Natural killer cell (primary cell): ENCODE results near the gene MYO3A. TPM values are rescaled to one million over a fixed set of nuclear protein-coding genes. Genes with fewer than 3 reads are reported as not detected.

Experiments
- ATAC-seq, 3 donors: fragments of 150-1000 bp in 2 of 3; fragments of 200-7000 bp in 1 of 3; cut with Tn5 transposase; 1 replicate in 1 of 3; 2 replicates in 2 of 3; pipeline ENCODE4 v1.10.0; 2021; ENCODE audit warnings: mild to moderate bottlenecking in 2 of 3, moderate library complexity in 2 of 3
- DNase-seq, 2 donors: peaks; one replicate each; pipeline versions ENCODE4 v3.0.0 to v3.0.0-alpha.2; 2013 to 2021; ENCODE audit warnings: mixed read lengths in 1 of 2
- H3K27ac ChIP-seq: one replicate; pipeline ENCODE4 v1.5.1; 2013; ENCODE audit warnings: mild to moderate bottlenecking, low read length
- H3K27me3 ChIP-seq: one replicate; pipeline ENCODE4 v1.6.1; 2013; ENCODE audit warnings: low read length; ENCODE audit not compliant: control insufficient read depth, insufficient read depth
- H3K36me3 ChIP-seq: one replicate; pipeline ENCODE4 v1.6.1; 2013; ENCODE audit warnings: low read length; ENCODE audit not compliant: control insufficient read depth, insufficient read depth
- H3K4me1 ChIP-seq: one replicate; pipeline ENCODE4 v1.6.1; 2013; ENCODE audit warnings: low read length; ENCODE audit not compliant: control insufficient read depth, insufficient read depth
- H3K4me3 ChIP-seq: one replicate; pipeline ENCODE4 v1.5.1; 2013; ENCODE audit warnings: low read length
- H3K9me3 ChIP-seq: one replicate; pipeline ENCODE4 v1.6.1; 2013; ENCODE audit warnings: low read length; ENCODE audit not compliant: control insufficient read depth, insufficient read depth
- H3K27ac Mint-ChIP-seq, 2 donors: one replicate each; pipeline ENCODE4 v1.8.0; 2022; ENCODE audit warnings: mild to moderate bottlenecking in 2 of 2, mixed read lengths in 2 of 2, moderate library complexity in 1 of 2
- H3K27me3 Mint-ChIP-seq, 2 donors: one replicate each; pipeline ENCODE4 v1.8.0; 2022; ENCODE audit warnings: low read depth in 2 of 2, mixed read lengths in 2 of 2
- H3K36me3 Mint-ChIP-seq: one replicate; pipeline ENCODE4 v1.8.0; 2022; ENCODE audit warnings: mixed read lengths
- H3K4me1 Mint-ChIP-seq, 2 donors: one replicate each; pipeline ENCODE4 v1.8.0; 2022; ENCODE audit warnings: mixed read lengths in 2 of 2
- H3K4me3 Mint-ChIP-seq: one replicate; pipeline ENCODE4 v1.8.0; 2022; ENCODE audit warnings: mild to moderate bottlenecking, moderate library complexity, mixed read lengths
- H3K9me3 Mint-ChIP-seq, 2 donors: one replicate each; pipeline ENCODE4 v1.8.0; 2022; ENCODE audit warnings: mixed read lengths in 2 of 2
- WGBS: methylation state at CpG from one replicate; pipeline ENCODE4 v1.1.7; 2013; ENCODE audit warnings: missing lambda C conversion rate; ENCODE audit not compliant: insufficient coverage; 5-methylcytosine and 5-hydroxymethylcytosine counted together
- intact Hi-C: fragments of 100-400 bp; cut with micrococcal nuclease; formaldehyde crosslinking; loops from one replicate; pipeline ENCODE4 v1.14.2; 2022
- total RNA-seq, 4 donors: library from RNA; stranded (reverse); fragments of 120-200 nt in 1 of 4; gene quantifications; one replicate each; pipeline versions ENCODE4 v1.2.3 to v1.2.4, GENCODE V29; 2013 to 2022
- TF ChIP-seq, protein P1 (sequence below): fragments of 200-600 bp; IDR thresholded peaks from one replicate; pipeline ENCODE4 v1.8.0; 2022; ENCODE audit warnings: antibody characterized with exemption

MYO3A gene
- total RNA-seq, 3 donors from 2014 or later (not counting 1 experiment from before 2014, with no cell fraction given), result not detected

DNA sequence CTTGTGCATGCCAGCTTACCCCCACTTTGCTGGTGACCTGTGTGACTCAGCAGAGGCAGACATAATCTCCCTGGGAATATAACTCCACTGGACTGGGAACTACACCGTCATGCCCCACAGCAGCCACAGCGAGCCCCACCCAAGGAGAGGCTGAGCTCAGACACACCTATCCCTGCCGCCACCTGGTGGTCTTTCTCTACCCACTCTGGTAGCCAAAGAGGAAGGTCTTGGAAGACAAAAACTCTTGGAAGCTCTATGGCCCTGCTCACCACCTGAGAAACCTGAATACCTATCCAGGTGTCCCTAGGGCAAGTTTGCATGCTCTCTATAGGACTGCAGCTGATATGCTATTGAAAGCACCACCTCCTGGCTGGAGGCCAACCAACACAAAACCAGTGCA is 48.1 kb downstream of the MYO3A start:
- H3K4me1 Mint-ChIP-seq, result no peaks in the 10 kb centered on the region
- Histone ChIP-seq H3K4me3 (no peak overlapping the region), H3K27ac (no peak overlapping the region), H3K9me3 (no peaks in the 10 kb centered on the region), H3K4me1 (no peaks in the 10 kb centered on the region), H3K27me3 (no peaks in the 10 kb centered on the region), H3K36me3 (no peaks in the 10 kb centered on the region)
- no peaks in the 10 kb centered on the region for H3K27me3 Mint-ChIP-seq
- intact Hi-C loops, result no loop called here
- H3K9me3 Mint-ChIP-seq, result peaks cover 2 to 7% of the 10 kb centered on the region in 2 donors
- WGBS, result 98% methylated on average over 3 of the region's 3 CpGs
- no peak for DNase-seq
- H3K36me3 Mint-ChIP-seq, result no peaks in the 10 kb centered on the region
- H3K4me3 Mint-ChIP-seq, result no peak overlapping the region
- no peak for ATAC-seq
- H3K27ac Mint-ChIP-seq, result no peak overlapping the region
- TF ChIP-seq, protein P1, sequence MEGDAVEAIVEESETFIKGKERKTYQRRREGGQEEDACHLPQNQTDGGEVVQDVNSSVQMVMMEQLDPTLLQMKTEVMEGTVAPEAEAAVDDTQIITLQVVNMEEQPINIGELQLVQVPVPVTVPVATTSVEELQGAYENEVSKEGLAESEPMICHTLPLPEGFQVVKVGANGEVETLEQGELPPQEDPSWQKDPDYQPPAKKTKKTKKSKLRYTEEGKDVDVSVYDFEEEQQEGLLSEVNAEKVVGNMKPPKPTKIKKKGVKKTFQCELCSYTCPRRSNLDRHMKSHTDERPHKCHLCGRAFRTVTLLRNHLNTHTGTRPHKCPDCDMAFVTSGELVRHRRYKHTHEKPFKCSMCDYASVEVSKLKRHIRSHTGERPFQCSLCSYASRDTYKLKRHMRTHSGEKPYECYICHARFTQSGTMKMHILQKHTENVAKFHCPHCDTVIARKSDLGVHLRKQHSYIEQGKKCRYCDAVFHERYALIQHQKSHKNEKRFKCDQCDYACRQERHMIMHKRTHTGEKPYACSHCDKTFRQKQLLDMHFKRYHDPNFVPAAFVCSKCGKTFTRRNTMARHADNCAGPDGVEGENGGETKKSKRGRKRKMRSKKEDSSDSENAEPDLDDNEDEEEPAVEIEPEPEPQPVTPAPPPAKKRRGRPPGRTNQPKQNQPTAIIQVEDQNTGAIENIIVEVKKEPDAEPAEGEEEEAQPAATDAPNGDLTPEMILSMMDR, result no peak

DNA sequence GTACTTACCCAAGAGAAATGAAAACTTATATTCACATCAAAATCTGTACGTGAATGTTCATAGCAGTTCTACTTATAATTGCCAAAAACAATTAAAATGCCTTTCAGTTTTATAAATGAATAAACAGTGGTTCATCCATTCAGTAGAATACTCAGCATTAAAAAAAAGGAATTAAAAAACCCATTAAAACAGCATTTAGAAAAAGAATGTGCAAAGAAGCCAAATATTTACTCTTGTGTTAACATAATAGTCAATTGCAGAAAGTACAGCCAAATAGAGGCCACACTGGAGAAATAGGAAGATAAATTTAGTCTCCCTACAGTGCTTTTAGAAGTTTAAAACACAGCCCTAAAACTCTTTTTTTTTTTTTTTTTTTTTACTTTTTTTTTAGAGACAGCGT is 54.6 kb downstream of the MYO3A start:
- H3K9me3 ChIP-seq, result no peaks in the 10 kb centered on the region
- intact Hi-C loops, result no loop called here
- H3K4me1 ChIP-seq, result no peaks in the 10 kb centered on the region
- no peak for ATAC-seq
- no peaks in the 10 kb centered on the region for H3K36me3 ChIP-seq
- WGBS, result 90% methylated on average over 2 of the region's 2 CpGs
- no peaks in the 10 kb centered on the region for H3K27me3 ChIP-seq
- no peak overlapping the region for H3K27ac ChIP-seq
- TF ChIP-seq, protein P1, result no peak
- no peaks in the 10 kb centered on the region for H3K36me3 Mint-ChIP-seq
- no peak overlapping the region for H3K4me3 Mint-ChIP-seq
- H3K4me3 ChIP-seq, result no peak overlapping the region
- DNase-seq, result no peak
- H3K9me3 Mint-ChIP-seq, result peaks cover 2 to 7% of the 10 kb centered on the region in 2 donors
- no peaks in the 10 kb centered on the region for H3K27me3 Mint-ChIP-seq
- no peaks in the 10 kb centered on the region for H3K4me1 Mint-ChIP-seq
- no peak overlapping the region for H3K27ac Mint-ChIP-seq

DNA sequence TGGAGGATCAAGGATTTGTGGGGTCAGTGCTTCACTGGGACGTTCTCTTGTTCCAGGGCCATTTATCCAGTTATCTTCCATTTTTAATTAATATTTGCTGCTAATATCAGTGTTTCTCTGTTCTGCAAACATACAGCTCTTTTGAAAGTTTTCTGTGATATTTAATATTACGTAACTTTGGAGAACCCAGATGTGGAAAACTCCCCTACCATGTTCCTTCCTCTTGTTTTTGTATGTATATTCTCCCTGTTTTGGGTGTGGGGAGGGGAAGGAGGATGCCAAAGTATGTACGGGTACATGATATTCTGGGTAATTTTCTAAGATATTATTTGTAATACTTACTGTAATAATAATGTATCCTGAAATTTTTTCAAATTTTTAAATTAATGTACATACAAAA is 55.9 kb downstream of the MYO3A start:
- Histone ChIP-seq H3K36me3 (no peaks in the 10 kb centered on the region), H3K4me3 (no peak overlapping the region), H3K9me3 (no peaks in the 10 kb centered on the region), H3K4me1 (no peaks in the 10 kb centered on the region), H3K27ac (no peak overlapping the region), H3K27me3 (no peaks in the 10 kb centered on the region)
- Mint-ChIP-seq H3K27ac (no peak overlapping the region), H3K4me3 (no peak overlapping the region), H3K9me3 (peaks cover 0 to 9% of the 10 kb centered on the region in 2 donors), H3K4me1 (no peaks in the 10 kb centered on the region), H3K27me3 (no peaks in the 10 kb centered on the region), H3K36me3 (no peaks in the 10 kb centered on the region)
- no peak for DNase-seq
- intact Hi-C loops, result no loop called here
- WGBS, result 100% methylated on average over 1 of the region's 3 CpGs
- TF ChIP-seq, protein P1, result no peak
- no peak for ATAC-seq

DNA sequence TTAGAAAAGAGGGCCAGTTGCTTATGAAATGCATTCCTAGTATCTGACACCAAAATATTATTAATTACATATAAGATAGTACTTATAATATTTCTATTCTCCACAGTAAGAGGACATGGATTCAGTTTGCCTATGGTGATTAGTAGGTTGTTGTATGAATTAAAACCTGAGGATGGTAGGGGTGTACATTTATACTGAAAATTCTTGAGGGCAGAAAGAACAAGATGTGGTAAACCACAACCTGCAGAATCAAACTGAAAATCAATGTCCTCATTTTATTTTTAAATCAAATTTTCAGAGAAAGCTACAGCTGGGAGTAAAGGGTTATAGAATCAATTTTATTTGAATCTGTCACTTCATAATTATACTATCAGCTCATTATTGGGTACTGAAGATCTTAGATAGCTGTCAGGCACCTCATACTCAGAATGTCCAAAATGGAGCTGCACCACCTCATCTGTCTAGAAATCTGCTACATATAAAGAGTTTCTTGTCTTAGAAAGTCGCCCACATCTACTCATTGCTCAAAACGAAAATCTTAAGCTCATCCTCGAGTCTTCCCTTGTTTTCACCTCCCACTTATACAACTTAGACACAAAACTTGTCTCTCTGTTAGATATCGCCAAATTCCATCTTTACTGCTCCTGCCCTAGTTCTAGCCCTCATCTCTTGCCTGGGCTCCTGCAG is 65.4 kb downstream of the MYO3A start:
- no peak overlapping the region for H3K27ac Mint-ChIP-seq
- H3K27me3 Mint-ChIP-seq, result peaks cover 0 to 2% of the 10 kb centered on the region in 2 donors
- WGBS, result 75% methylated on average over 4 of the region's 4 CpGs
- Histone ChIP-seq H3K4me1 (no peaks in the 10 kb centered on the region), H3K4me3 (no peak overlapping the region), H3K9me3 (no peaks in the 10 kb centered on the region), H3K36me3 (no peaks in the 10 kb centered on the region), H3K27ac (no peak overlapping the region), H3K27me3 (no peaks in the 10 kb centered on the region)
- intact Hi-C loops, result no loop called here
- H3K4me3 Mint-ChIP-seq, result no peak overlapping the region
- H3K36me3 Mint-ChIP-seq, result no peaks in the 10 kb centered on the region
- ATAC-seq, result no peak
- DNase-seq, result no peak
- H3K9me3 Mint-ChIP-seq, result peaks cover 2 to 4% of the 10 kb centered on the region in 2 donors
- H3K4me1 Mint-ChIP-seq, result no peaks in the 10 kb centered on the region
- TF ChIP-seq, protein P1, result no peak
